GM19035 (cell line): ENCODE measurements around the gene CACTIN.
"Not testable (repeated sequence)": the region's sequence is repeated elsewhere in the genome, so short reads cannot be mapped to it uniquely, and the experiment has no call there.

ENCODE experiments used
- ATAC-seq: cut with Tn5 transposase; IDR thresholded peaks from one replicate; pipeline ENCODE4 v1.9.1; 2021; ENCODE audit not compliant: unreplicated experiment

CACTIN gene

DNA sequence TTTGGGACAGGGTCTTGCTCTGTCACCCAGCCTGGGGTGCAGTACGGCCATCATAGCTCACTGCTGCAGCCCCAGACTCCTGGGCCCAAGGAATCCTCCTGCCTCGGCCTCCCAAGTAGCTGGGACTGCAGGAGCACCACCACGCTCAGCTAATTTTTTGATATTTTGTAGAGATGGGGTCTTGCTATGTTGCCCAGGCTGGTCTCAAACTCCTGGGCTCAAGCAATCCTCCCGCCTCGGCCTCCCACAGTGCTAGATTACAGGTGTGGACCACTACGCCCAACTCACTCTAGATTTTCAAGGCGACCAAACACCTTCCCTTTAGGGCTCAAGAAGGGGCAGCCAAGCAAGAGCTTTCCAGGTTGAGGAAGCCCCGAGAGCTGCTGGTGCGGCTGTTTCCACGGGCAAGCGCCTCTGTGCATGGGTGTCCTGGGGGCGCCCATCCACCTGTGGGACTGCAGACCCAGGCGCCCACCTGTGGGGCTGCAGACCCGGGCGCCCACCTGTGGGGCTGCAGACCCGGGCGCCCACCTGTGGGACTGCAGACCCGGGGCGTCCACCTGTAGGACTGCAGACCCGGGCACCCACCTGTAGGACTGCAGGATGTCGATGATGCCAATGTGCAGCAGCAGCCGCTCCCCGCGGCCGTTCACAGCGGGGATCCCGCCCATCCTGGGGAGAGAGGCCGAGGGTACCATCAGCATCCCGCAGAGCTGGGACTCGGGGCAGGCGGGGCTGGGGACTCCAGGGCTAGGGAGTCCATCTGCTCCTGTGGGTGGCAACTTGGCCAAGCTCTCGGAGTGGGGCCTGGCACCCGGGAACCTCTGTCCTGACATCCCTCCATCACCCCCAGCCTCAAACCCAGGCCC, 21.7 kb upstream of the CACTIN start:
- ATAC-seq, result no peak

DNA sequence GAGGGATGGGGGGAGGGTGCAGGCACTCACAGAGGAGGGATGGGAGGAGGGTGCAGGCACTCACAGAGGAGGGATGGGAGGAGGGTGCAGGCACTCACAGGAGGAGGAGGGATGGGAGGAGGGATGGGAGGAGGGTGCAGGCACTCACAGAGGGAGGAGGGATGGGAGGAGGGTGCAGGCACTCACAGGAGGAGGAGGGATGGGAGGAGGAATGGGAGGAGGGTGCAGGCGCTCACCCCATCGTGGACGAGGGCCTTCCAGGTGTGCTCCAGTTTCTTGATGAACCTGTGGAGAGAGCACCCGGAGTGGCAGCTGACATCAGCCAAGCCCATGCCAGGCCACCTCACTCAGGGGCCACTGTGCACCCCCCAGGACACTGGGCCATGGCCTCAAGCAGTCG, 20.5 kb upstream of the CACTIN start:
- not testable (repeated sequence) for ATAC-seq

DNA sequence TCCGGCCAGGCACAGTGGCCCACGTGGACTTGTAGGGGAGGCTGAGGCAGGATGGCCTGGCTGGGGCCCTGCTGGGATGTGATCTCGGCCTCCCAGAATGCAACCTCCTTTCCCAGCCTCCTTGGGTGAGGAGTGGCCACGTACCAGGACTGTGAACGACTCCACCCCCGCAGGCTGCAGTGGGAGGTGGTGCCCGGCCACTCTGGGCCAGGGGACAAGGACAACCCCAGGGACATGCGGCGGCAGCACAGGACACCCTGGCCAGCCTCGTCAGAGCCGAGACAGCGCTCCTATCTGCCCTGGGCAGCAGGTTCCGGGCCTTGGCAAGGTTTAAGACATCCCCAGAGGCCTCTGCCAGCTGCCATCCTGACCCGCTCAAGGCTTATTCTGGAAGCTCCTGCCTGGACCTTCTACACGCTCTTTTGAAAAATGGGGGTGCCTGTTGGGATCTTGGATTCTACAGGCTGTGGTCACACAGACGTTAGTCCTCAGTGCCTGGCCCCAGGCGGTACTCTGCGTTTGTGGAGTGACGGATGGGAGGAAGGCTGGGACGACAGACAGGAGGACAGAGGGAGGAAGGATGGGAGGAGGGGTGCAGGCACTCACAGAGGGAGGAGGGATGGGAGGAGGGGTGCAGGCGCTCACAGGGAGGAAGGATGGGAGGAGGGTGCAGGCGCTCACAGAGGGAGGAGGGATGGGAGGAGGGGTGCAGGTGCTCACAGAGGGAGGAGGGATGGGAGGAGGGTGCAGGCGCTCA, 19.9 kb upstream of the CACTIN start:
- ATAC-seq, result no peak

DNA sequence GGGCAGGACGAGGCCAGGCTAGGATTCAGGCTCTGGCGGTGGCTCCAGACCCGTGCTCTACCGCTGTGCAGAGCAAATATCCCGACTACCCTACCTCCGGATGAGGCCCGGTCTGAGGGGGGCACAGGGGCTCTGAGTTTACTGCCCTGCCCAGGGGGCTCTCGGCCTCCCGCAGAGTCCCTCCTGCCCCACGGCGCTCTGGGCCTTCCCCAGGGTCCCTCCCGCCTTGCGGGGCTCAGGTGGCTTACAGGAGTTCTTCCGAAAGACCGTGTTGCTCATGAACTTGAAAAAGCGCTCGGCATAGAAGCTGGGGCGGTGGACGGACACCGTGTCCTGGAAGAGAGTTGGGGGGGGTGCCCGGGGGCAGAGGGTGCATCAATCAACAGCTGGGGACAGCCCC, 19.1 kb upstream of the CACTIN start:
- ATAC-seq, result no peak

DNA sequence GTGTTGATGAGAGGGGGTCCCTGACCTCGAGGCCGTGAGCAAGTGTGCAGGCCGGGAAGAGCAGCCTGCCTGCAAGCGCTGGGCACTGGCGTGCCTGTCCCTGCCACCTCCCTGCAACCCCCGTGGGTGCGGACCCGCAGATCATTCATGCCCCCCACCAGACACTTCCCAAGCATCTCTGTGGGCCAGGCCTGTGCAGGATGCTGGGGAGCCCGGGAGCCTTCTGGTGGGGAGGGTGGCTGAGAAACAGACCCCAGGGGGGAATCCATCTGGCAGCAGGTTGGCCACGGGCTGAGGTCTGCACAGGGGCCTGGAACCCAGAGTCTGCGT, 18.4 kb upstream of the CACTIN start:
- ATAC-seq, result no peak

DNA sequence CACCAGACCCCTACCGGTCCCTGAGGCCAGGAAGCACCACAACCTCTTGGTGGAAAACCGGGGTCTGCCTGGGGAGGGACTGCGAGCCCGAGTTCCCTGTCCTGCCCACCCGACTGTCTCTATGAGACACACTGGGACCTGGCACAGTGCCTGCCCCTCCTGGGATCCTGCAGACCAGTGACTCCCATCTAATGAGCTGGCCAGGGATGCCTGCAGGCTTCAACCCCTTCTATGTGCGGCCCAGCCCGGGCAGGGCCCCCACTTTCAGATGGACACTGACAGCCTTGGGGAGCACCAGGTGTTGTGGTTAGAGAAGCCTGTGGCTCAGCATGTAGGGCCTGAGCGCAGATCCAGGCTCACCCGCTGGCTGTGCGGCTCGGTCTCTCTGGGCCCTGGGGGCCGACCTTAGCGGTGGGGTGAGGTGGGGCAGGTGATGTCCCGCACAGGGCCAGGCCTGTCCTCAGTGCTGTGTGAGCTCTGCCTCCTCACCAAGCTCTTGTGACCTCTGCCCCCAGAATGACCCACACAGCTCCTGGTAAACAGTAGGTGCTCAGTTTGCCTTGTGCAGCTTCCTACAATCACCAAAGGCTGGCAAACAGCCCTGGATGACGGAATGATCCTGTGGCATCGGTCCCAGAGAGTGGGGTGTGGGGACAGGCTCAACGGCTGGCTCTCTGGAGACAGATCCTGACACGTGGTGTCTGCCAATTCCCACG, 17.9 kb upstream of the CACTIN start:
- ATAC-seq, result no peak

DNA sequence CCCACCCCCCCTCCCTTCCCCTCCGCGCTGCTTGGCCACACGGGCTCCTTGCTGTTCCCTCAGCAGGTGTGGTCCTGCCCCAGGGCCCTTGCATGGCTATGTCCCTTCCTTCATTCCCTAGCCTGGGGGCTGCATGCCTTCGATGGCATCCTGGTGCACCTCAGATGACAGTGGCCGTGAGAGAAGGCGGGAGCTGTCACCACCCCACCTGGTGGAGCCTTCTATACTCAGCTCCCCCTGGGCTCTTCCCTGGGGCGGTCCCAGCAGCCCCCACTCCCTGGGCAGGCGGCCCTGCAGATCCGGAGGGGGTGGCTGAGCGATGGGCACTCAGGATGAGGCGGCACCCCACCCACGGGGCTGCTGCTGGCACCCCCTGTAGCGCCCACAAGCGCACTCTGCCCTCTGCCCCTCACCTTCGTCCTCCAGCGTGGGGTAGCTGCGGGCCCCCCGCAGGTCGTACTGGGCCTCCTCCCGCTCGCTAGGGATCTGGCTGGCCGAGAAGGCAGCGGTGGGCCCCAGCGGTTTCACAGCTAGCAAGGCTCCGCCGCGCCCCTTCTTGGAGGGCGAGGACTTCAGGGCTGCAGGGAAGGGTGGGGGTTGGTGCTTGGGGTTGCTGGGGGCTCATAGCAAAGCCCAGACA, 17.2 kb upstream of the CACTIN start:
- ATAC-seq, result no peak

DNA sequence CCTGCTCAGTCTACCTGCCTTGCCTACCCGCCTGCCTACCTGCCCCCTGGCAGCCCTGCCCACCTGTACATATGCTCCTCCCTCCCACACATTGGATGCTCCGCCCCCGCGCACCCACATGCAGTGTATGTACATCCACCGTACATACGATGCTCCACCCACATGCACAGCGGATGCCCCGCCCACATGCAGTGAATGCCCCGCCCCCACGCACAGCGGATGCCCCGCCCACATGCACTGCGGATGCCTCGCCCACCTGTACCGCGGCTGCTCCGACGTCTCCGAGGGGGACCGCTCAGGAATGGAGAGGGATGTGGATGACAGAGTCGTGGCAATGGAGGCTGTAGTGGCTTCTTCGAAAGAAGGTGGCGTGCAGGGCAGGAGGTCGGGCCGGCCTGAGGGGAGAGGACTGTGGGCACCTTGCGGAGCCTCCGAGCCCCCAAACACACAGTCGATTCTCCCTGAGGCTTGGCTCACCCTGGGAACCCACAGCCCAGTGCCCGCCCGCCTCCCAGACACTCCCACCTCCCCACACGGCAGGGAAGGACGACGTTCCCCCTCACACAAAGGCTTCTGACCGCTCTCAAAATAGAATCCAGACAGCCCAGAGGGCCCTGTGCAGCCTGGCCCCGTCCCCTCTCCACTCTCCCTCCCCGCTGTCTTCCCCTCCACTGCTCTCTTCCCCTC, 16.5 kb upstream of the CACTIN start:
- ATAC-seq, result no peak

DNA sequence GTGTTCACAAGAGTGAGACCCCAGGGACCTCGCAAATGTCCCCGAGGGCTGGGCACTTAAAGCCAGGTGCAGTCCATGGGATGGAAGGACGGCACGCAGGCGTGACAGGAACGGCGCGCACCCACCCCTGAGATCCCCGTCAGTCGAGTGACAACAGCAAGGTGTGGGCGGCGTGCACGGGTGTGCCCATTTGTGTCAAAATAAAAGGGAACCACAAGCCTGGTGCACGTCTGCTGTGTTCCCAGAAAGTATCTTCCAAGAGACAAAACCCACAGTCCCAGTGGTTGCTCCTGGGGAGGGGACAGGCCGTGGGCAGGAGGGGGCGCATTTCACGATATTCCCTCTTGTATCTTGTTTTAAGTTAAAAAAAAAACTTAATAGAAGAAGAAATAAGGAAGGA, 15.7 kb upstream of the CACTIN start:
- ATAC-seq, result no peak

DNA sequence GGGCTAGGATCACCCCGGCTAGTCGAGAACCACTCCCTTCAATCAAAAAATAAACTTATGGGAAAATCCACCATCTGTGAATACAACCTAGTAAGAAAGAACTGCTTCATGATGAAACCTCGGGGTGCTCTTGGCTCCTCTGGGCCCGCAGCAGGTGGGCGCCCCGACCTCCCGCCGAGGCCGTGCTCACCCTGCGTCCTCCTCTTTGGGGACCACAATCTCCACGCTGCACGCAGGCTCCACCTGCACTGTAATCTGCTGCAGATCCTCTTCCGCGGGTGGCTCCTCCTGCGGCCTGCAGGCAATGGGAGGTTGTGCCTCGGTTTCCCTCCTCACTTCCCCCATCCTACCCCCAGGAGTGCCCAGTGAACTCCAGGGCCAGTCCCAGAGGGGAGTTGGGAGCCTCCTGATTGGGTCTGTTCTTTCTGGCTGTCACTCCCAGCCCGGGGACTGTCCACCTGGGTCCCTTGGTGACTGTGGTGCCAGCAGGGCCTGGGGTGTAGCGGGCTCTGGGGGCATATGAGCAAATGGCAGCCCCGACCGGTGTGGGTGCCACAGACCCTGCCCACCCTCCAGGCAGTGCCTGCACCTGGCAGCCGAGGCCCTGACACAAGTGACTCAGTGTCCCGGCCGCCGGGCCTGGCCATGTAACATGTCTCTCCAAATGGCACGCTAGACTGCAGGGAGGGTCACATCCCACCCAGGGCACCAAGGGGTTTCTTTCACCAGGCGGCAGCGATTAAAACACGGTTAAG, 15.1 kb upstream of the CACTIN start:
- ATAC-seq, result no peak

DNA sequence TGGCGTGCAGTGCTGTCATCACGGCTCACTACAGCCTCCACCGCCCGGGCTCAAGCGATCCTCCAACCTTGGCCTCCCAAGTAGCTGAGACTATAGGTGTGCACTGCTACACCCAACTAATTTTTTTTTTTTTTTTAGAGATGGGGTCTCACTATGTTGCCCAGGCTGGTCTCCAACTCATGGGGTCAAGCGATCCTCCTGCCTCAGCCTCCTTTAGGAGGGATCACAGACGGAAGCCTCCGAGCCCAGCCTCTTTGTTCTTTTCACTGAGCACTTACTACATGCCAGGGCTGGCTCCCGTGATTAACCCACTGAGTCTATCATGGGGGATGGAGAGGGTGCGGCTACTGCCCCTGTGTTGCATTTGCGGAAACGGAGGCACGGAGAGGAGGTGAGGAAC, 12.9 kb upstream of the CACTIN start:
- no peak for ATAC-seq

DNA sequence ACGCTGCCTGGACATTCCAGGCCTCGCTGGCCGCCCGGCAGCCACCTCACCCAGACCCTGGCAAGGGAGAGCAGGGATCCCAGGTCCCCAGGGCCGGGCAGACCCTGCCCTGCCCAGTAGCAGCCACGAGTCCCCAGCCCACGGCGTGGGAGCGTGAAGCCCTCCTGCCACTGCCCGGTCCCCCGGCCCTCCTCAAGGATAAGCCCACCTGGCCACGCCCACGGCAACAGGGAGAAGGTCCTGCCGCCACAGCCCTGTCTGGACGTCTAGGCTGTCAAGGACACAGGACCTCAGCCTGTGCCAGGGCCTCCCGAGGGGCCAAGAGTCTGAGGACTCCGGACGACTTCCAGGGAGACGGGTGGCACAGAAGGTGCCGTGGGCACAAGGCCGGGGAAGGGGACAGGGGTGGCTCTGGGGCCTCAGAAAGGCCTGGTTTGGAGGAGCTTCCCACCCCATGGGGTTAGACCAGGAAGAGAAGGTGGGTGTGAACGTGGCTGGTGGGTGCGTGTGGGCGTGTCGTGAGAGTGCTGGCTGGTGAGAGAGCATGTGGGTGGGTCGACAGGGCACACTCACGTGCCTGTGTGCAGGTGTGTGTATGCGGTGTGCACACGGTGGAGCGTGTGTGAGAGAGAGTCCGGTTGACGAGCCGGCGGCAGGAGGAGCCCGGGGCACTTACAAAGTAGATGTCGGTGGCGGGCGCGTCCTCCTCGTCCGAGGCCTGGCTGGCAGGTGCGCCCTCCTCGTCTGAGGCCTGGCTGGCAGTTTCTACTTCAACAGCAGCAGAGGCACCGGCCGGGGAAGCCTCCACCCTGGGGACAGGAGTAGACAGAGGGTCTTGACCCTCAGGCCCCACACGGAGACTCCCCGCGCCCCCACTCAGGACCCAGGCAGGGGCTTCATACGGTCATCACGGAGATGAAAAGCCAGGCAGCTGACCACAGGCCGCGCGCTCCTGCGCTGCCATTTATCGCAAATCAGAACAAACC, 11.9 kb upstream of the CACTIN start:
- ATAC-seq, result no peak

DNA sequence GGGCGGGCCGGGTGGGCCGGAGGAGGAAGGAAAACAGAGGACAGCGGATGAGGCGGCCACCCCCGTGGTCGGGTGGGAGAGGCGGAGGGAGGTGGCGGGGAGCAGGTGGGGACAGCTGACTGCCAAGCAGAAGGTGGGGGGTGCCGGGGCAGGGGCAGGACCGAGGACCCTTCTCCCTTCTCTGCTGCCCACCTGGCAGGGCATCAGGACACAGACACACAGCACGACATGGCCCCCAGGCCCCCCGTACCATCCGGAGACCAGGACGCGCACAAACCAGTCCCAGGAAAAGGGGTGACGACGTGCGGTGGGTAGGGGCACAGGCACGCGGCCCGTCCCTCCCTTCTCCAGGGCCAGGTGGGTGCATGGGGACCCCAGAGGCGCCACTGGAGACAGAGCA, 11.0 kb upstream of the CACTIN start:
- ATAC-seq, result no peak

DNA sequence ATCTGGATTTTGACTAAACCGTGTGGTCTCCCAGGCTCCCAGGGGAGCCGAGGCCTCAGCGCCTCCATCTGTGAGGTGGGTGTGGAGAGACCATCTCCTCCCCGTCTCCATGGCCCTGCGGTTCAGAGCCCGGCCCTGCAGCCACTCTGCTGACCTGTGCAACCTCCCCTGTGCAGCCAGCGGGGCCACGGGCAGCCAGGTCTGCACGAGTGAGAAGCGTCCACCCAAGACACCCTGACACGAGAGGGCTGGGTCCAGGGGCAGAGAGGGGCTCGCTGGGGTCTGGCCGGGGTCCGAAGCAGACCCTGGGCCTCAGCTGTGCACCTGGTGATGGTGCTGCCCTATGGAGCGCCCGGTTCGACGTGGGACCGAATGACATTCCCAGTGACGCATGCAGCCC, 10.4 kb upstream of the CACTIN start:
- ATAC-seq, result no peak

DNA sequence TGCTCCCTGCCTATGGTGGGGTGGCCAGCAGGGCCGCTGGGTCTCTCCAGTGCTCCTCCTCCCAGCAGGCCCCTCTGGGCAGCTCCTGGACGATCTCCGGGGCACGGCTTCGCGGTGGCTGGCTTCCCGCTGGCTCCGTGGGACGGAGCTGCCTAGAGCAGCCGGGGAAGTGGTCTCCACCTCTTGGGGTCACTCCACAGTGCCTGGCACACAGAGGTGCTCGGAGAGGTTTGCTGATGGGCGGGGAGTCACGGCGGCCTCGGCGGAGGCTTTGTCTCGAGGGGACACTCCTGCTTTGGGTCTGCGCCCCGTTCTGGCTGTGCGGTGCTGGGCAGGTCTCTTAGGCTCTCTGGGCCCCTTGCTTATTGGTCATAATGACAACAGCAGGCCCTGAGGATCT, 9.9 kb upstream of the CACTIN start:
- ATAC-seq, result no peak

DNA sequence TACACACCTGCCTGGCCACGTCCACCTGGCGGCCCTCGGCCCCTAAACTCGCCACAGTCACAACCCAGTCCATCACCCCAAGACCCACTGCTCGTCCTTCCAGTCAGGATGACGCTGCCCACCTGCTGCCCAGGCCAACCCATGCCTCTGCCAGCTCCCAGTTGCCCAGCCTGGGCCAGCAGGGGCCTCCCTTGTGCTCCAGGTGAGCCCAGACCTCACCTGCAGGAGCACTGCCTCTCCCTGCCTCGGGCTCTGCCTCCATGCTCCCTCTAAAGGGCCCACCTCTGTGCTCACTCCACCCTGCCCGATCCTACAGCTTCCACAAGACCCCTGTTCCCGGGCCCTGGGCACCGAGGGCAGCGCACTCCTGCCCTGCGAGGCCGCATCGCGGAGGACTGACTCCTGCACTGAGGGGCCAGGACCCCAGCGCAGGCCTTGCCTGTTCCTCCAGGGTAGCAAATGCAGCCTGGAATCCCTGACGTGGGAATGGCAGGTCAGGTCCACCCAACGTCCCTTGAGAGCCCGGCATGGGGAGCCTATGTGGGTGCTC, 8.0 kb upstream of the CACTIN start:
- ATAC-seq, result no peak

DNA sequence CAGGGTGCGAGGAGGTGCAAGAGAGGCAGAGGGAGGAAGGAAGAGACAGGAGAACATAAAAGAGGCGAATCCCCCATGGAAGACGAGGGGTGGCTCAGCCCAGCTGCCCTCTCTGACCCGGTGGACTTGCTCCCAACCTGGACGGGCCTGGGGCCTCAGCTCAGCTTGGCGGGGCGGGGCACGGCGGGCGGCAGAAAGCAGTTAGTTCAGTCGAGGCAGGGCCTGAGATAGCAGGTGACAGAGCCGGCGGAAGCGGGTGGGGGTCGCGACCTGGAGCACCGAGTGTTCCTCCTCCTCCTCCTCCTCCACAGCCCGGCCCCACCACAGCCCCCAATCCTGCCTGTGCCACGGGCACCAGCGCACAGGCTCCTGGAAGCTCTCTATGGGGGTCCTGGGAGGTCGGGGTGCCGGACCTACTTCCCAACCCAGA, 7.0 kb upstream of the CACTIN start:
- ATAC-seq, result no peak

DNA sequence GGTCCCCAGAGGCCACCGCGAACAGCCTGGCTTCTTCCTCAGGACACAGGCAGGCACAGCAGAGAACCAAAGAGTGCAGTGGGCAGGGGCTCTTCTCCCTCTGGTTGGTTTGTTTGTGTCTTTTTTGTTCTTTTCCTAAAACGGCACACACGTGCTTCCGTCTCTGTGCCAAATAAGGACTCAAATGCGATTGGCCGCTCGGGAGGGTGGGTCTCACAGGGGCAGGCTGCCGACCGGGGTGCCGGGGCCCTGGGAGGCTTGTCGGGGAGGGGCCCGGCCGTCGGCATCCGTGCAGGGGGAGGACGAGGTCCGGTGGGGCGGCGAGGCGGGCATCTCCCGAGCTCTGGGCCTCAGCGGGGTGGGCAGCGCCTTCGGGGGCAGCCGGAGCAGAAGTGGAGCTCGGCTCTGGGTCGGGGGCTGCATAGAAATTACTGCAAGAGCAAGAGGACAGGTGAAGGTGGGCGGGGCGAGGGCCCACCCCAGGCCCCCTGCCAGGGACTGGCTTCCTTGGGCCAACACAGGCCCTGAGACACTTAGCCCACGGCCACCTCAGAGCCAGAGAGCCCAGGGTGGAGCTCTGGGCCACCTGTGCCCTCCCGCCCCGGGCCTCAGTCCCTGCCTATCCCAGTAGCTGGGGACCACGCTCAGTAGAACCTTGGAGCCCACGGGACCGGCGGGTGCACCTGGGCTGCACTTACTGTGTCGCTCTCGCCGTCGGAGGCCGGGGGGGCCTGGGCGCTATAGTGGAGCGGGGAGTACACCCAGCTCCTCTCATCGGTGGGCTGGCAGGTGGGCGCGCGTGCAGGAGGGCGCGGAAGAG, 6.4 kb upstream of the CACTIN start:
- ATAC-seq, result no peak
